Endodermal cell (in vitro differentiated cells): ENCODE results near the gene ZKSCAN1. TPM values are rescaled to one million over a fixed set of nuclear protein-coding genes. Genes with fewer than 3 reads are reported as not detected.

Source experiments
- DNase-seq: peaks from one replicate; pipeline ENCODE4 v3.0.0-alpha.2; 2017
- H3K27ac ChIP-seq: 2 replicates; pipeline ENCODE4 v1.5.1; 2013; ENCODE audit warnings: mild to moderate bottlenecking, low read depth, low read length, moderate library complexity
- H3K27me3 ChIP-seq: 2 replicates; pipeline ENCODE4 v1.6.1; 2013; ENCODE audit warnings: mild to moderate bottlenecking, low read length, moderate library complexity; ENCODE audit not compliant: insufficient read depth, control insufficient read depth, poor library complexity, severe bottlenecking
- H3K36me3 ChIP-seq: 2 replicates; pipeline ENCODE4 v1.7.0; 2013; ENCODE audit warnings: mild to moderate bottlenecking, low read length, moderate library complexity; ENCODE audit not compliant: control insufficient read depth, insufficient read depth
- H3K4me1 ChIP-seq: one replicate; pipeline ENCODE4 v1.7.0; 2013; ENCODE audit warnings: low read length; ENCODE audit not compliant: control insufficient read depth, insufficient read depth
- H3K4me3 ChIP-seq: 2 replicates; pipeline ENCODE4 v1.5.1; 2013; ENCODE audit warnings: mild to moderate bottlenecking, low read length, moderate library complexity
- H3K9ac ChIP-seq: 2 replicates; pipeline ENCODE4 v1.6.1; 2013; ENCODE audit warnings: mild to moderate bottlenecking, low read length, moderate library complexity; ENCODE audit not compliant: poor library complexity, severe bottlenecking; ENCODE audit errors: extremely low read depth
- H3K9me3 ChIP-seq: 2 replicates; pipeline ENCODE4 v1.6.1; 2013; ENCODE audit warnings: mild to moderate bottlenecking, low read length, moderate library complexity; ENCODE audit not compliant: control insufficient read depth
- H3K27ac Mint-ChIP-seq: 2 replicates; pipeline ENCODE4 v1.8.0; 2020; ENCODE audit warnings: mixed read lengths
- H3K27me3 Mint-ChIP-seq: 2 replicates; pipeline ENCODE4 v1.8.0; 2021; ENCODE audit warnings: mild to moderate bottlenecking, mixed read lengths; ENCODE audit not compliant: insufficient read depth
- H3K36me3 Mint-ChIP-seq: 2 replicates; pipeline ENCODE4 v1.8.0; 2020; ENCODE audit warnings: low read depth, mixed read lengths
- H3K4me1 Mint-ChIP-seq: 2 replicates; pipeline ENCODE4 v1.8.0; 2020; ENCODE audit warnings: mixed read lengths
- H3K4me3 Mint-ChIP-seq: 2 replicates; pipeline ENCODE4 v1.8.0; 2020; ENCODE audit warnings: mild to moderate bottlenecking, moderate library complexity, mixed read lengths
- H3K9me3 Mint-ChIP-seq: 2 replicates; pipeline ENCODE4 v1.8.0; 2020; ENCODE audit warnings: mild to moderate bottlenecking, mixed read lengths
- WGBS, 2 experiments: methylation state at CpG; one replicate each; pipeline versions ENCODE4 v1.1.5 to v1.1.7; 2013; ENCODE audit warnings: missing lambda C conversion rate in 2 of 2, mixed read lengths in 1 of 2; ENCODE audit not compliant: insufficient coverage in 1 of 2, insufficient read length in 1 of 2; 5-methylcytosine and 5-hydroxymethylcytosine counted together
- total RNA-seq, 2 donors: library from RNA; stranded (reverse); fragmentation: NEBNext Ultra II Directional in 1 of 2; extraction: Animal tissue kit (Norgen Biotek cat#: 25700) in 1 of 2; gene quantifications; 2 replicates in 1 of 2; 3 replicates in 1 of 2; pipeline ENCODE4 v1.2.1, GENCODE V29; 2021
- TF ChIP-seq, protein P1 (sequence below): fragments of 200-600 bp; sonication (generic); conservative IDR thresholded peaks from 2 replicates; pipeline ENCODE4 v1.5.0; 2021; ENCODE audit warnings: antibody characterized with exemption, mild to moderate bottlenecking

ZKSCAN1 gene
- total RNA-seq, 2 donors from 2014 or later, result 57.1 to 68.0 TPM

GRCh38 chr7:100074841-100075240 is 59.4 kb downstream of the ZKSCAN1 start:
- Mint-ChIP-seq H3K27me3 (no peaks in the 10 kb centered on the region), H3K36me3 (peaks cover 98% of the 10 kb centered on the region), H3K4me3 (no peak overlapping the region), H3K4me1 (peaks cover 4% of the 10 kb centered on the region), H3K9me3 (peaks cover 79% of the 10 kb centered on the region), H3K27ac (no peak overlapping the region)
- H3K9ac ChIP-seq, result no peak overlapping the region
- H3K27ac ChIP-seq, result no peak overlapping the region
- H3K4me3 ChIP-seq, result peak overlapping the region; percentile 28
- H3K27me3 ChIP-seq, result no peaks in the 10 kb centered on the region
- H3K9me3 ChIP-seq, result peaks cover 88% of the 10 kb centered on the region
- 92 to 93% methylated on average over 6 to 7 of the region's 7 CpGs for WGBS, 2 experiments
- H3K4me1 ChIP-seq, result peaks cover 5% of the 10 kb centered on the region
- DNase-seq, result no peak
- H3K36me3 ChIP-seq, result peaks cover 98% of the 10 kb centered on the region
- TF ChIP-seq, protein P1, sequence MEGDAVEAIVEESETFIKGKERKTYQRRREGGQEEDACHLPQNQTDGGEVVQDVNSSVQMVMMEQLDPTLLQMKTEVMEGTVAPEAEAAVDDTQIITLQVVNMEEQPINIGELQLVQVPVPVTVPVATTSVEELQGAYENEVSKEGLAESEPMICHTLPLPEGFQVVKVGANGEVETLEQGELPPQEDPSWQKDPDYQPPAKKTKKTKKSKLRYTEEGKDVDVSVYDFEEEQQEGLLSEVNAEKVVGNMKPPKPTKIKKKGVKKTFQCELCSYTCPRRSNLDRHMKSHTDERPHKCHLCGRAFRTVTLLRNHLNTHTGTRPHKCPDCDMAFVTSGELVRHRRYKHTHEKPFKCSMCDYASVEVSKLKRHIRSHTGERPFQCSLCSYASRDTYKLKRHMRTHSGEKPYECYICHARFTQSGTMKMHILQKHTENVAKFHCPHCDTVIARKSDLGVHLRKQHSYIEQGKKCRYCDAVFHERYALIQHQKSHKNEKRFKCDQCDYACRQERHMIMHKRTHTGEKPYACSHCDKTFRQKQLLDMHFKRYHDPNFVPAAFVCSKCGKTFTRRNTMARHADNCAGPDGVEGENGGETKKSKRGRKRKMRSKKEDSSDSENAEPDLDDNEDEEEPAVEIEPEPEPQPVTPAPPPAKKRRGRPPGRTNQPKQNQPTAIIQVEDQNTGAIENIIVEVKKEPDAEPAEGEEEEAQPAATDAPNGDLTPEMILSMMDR, result no peak

- Histone ChIP-seq H3K4me3 (peak overlapping the region; percentile 28), H3K27me3 (no peaks in the 10 kb centered on the region), H3K36me3 (peaks cover 97% of the 10 kb centered on the region), H3K27ac (no peak overlapping the region), H3K4me1 (peaks cover 5% of the 10 kb centered on the region), H3K9me3 (peaks cover 82% of the 10 kb centered on the region), H3K9ac (no peak overlapping the region)
- 97 to 100% methylated on average over 4 to 6 of the region's 6 CpGs for WGBS, 2 experiments
- TF ChIP-seq, protein P1, result no peak
- H3K4me1 Mint-ChIP-seq, result peaks cover 8% of the 10 kb centered on the region
- no peak overlapping the region for H3K27ac Mint-ChIP-seq
- peaks cover 97% of the 10 kb centered on the region for H3K36me3 Mint-ChIP-seq
- no peaks in the 10 kb centered on the region for H3K27me3 Mint-ChIP-seq
- peaks cover 77% of the 10 kb centered on the region for H3K9me3 Mint-ChIP-seq
- H3K4me3 Mint-ChIP-seq, result no peak overlapping the region
- DNase-seq, result no peak
These were observed 60.0 kb downstream of the ZKSCAN1 start for GRCh38 chr7:100075418-100075817.

DNA sequence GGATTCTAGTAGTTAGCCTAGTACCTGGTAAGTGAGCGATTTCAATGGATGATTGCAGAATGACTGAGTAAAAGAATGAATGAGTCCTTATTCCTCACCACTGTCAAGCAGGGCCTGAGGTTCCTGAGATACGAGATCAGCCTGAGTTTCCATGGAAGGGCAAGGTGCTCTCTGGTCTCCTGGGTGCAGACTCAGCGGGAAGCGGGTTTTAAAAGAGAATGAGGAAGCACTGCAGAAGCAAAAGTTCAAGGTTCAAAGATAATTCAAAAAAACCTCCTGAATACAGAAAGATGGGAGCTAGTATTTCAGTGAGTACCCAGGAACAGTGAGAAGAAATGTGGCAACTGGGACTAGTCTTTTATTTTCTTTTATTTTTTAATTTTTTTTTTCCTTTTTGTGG is 61.8 kb downstream of the ZKSCAN1 start:
- Histone ChIP-seq H3K27ac (no peak overlapping the region), H3K4me3 (no peak overlapping the region), H3K36me3 (peaks cover 79% of the 10 kb centered on the region), H3K9me3 (peaks cover 65% of the 10 kb centered on the region), H3K4me1 (peaks cover 5% of the 10 kb centered on the region), H3K27me3 (no peaks in the 10 kb centered on the region), H3K9ac (no peak overlapping the region)
- Mint-ChIP-seq H3K4me3 (no peak overlapping the region), H3K36me3 (peaks cover 83% of the 10 kb centered on the region), H3K27ac (no peak overlapping the region), H3K9me3 (peaks cover 62% of the 10 kb centered on the region), H3K4me1 (peaks cover 10% of the 10 kb centered on the region), H3K27me3 (no peaks in the 10 kb centered on the region)
- TF ChIP-seq, protein P1, result no peak
- no peak for DNase-seq
- WGBS, 2 experiments, result 89 to 100% methylated on average over 3 to 4 of the region's 4 CpGs
